Measurements from ENCODE around the gene PCDHB3.
"Not testable (repeated sequence)": the region's sequence is repeated elsewhere in the genome, so short reads cannot be mapped to it uniquely, and the experiment has no call there.

Gene PCDHB3

DNA sequence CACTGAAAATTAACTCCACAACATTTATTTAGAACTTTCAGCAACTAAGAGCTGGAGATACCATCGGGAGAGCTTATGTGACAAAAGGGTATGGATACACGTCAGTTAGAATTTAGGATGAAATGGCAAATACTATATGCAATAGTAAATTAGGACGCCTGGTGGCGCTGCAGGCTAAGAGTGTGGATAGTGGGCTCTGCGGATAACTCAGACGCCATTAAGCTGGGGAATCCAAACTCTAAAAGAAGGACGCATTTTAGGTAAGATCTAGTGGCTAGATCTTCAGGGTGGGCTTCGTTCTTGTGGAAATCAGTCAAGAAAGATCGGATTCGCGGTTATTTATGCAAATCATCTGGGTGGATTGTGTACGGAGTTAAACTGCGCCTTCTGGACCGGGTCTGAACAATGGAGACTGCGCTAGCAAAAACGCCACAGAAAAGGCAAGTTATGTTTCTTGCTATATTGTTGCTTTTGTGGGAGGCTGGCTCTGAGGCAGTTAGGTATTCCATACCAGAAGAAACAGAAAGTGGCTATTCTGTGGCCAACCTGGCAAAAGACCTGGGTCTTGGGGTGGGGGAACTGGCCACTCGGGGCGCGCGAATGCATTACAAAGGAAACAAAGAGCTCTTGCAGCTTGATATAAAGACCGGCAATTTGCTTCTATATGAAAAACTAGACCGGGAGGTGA lies 34.9 kb downstream of the PCDHB3 start, which contains the start of gene PCDHB5:
Gene PCDHB5, plus strand, starts transcription at position 177 of the 688 bp plus-strand sequence. Its CDS starts 229 bp downstream, at position 406.
- DNase-seq = peak; percentile 31

DNA sequence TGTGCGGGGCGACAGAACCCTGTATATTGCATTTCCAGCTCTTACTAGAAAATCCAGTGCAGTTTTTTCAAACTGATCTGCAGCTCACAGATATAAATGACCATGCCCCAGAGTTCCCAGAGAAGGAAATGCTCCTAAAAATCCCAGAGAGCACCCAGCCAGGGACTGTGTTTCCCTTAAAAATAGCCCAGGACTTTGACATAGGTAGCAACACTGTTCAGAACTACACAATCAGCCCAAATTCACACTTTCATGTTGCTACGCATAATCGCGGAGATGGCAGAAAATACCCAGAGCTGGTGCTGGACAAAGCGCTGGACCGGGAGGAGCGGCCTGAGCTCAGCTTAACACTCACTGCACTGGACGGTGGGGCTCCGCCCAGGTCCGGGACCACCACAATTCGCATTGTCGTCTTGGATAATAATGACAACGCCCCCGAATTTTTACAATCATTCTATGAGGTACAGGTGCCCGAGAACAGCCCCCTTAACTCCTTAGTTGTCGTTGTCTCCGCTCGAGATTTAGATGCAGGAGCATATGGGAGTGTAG lies 35.5 kb downstream of the PCDHB3 start:
- no peak for DNase-seq

DNA sequence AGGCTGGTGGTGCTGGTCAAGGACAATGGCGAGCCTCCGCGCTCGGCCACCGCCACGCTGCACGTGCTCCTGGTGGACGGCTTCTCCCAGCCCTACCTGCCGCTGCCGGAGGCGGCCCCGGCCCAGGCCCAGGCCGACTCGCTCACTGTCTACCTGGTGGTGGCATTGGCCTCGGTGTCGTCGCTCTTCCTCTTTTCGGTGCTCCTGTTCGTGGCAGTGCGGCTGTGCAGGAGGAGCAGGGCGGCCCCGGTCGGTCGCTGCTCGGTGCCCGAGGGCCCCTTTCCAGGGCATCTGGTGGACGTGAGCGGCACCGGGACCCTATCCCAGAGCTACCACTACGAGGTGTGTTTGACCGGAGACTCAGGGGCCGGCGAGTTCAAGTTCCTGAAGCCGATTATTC lies 37.1 kb downstream of the PCDHB3 start:
- not testable (repeated sequence) for DNase-seq

GRCh38 chr5:141149812-141150211 lies 49.5 kb downstream of the PCDHB3 start, which contains the start of gene PCDHB6:
PCDHB6 (plus strand) TSS chr5:141150057; CDS start chr5:141150258, 201 bp downstream.
- no peak for DNase-seq

DNA sequence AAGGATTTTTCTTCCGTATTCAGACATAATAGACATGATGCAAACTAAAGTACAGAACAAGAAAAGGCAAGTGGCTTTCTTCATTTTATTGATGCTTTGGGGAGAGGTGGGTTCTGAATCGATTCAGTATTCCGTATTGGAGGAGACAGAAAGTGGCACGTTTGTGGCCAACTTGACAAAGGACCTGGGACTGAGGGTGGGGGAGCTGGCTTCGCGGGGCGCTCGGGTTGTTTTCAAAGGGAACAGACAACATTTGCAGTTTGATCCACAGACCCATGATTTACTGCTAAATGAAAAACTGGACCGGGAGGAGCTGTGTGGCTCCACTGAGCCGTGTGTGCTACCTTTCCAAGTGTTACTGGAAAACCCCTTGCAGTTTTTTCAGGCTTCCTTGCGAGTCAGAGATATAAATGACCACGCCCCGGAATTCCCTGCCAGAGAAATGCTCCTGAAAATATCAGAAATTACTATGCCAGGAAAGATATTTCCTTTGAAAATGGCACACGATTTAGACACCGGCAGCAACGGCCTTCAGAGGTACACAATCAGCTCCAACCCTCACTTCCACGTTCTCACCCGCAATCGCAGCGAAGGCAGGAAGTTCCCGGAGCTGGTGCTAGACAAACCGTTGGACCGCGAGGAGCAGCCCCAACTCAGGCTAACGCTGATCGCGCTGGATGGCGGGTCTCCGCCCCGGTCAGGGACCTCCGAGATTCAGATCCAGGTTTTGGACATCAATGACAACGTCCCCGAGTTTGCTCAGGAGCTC lies 50.1 kb downstream of the PCDHB3 start:
- DNase-seq = no peak

DNA sequence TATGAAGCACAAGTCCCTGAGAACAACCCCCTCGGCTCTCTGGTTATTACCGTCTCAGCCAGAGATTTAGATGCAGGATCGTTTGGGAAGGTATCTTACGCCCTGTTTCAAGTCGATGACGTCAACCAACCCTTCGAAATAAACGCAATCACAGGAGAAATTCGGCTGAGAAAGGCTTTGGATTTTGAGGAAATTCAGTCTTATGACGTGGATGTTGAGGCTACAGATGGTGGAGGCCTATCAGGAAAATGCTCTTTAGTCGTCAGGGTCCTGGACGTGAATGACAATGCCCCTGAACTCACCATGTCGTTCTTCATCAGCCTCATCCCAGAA lies 50.7 kb downstream of the PCDHB3 start:
- no peak for DNase-seq

GRCh38 chr5:141151632-141152031 lies 51.4 kb downstream of the PCDHB3 start:
- DNase-seq = not testable (repeated sequence)

GRCh38 chr5:141152096-141152495 lies 51.8 kb downstream of the PCDHB3 start:
- DNase-seq = not testable (repeated sequence)

All from right kidney (tissue), 1 donor.